Lung (tissue), 12 donors: ENCODE data around the gene MAP3K7. TPM values are rescaled to one million over a fixed set of nuclear protein-coding genes. Genes with fewer than 3 reads are reported as not detected.

ENCODE experiments used
- ATAC-seq: fragments of 200-7000 bp; cut with Tn5 transposase; one replicate; pipeline ENCODE4 v1.9.1; 2020; ENCODE audit warnings: moderate number of reproducible peaks; ENCODE audit not compliant: insufficient read depth, low FRiP score
- DNase-seq, 3 donors: peaks; one replicate each; pipeline ENCODE4 v3.0.0-alpha.2; 2013 to 2017
- H3K27ac ChIP-seq, 2 donors: one replicate each; pipeline ENCODE4 v1.5.1; 2013; ENCODE audit warnings: mild to moderate bottlenecking in 2 of 2, moderate library complexity in 2 of 2, control low read depth in 1 of 2, inconsistent platforms in 1 of 2, low read depth in 1 of 2, low read length in 1 of 2
- H3K27me3 ChIP-seq, 3 donors: one replicate each; pipeline ENCODE4 v1.5.1; 2013; ENCODE audit warnings: low read length in 2 of 3; ENCODE audit not compliant: control insufficient read depth in 3 of 3, insufficient read depth in 3 of 3
- H3K36me3 ChIP-seq, 4 donors: one replicate each; pipeline ENCODE4 v1.5.1; 2013; ENCODE audit warnings: low read length in 4 of 4, mild to moderate bottlenecking in 1 of 4, moderate library complexity in 1 of 4; ENCODE audit not compliant: control insufficient read depth in 4 of 4, insufficient read depth in 4 of 4
- H3K4me1 ChIP-seq, 5 donors: one replicate each; pipeline ENCODE4 v1.5.1; 2013; ENCODE audit warnings: low read length in 5 of 5, mild to moderate bottlenecking in 2 of 5, moderate library complexity in 1 of 5; ENCODE audit not compliant: control insufficient read depth in 5 of 5, insufficient read depth in 5 of 5
- H3K4me3 ChIP-seq: one replicate; pipeline ENCODE4 v1.5.1; 2013; ENCODE audit warnings: mild to moderate bottlenecking, control low read depth, moderate library complexity
- H3K9ac ChIP-seq, 2 donors: one replicate each; pipeline ENCODE4 v1.5.1; 2013; ENCODE audit warnings: low read length in 2 of 2, control low read depth in 1 of 2; ENCODE audit not compliant: insufficient read depth in 1 of 2
- H3K9me3 ChIP-seq, 4 donors: one replicate each; pipeline ENCODE4 v1.5.1; 2013; ENCODE audit warnings: low read length in 3 of 4, mild to moderate bottlenecking in 1 of 4, moderate library complexity in 1 of 4; ENCODE audit not compliant: control insufficient read depth in 4 of 4, insufficient read depth in 3 of 4
- CTCF ChIP-seq: IDR thresholded peaks from 2 replicates; pipeline ENCODE4 v1.5.1; 2012; ENCODE audit warnings: mild to moderate bottlenecking; ENCODE audit errors: control extremely low read depth, extremely low read depth
- WGBS, 2 donors: extraction: QIAGEN DNeasy Blood & Tissue Kit; methylation state at CpG; one replicate each; pipeline ENCODE4 v1.1.7; 2013; 5-methylcytosine and 5-hydroxymethylcytosine counted together
- polyA plus RNA-seq, 2 donors: library from polyadenylated mRNA; stranded (reverse); fragments of 200-250 nt; gene quantifications; one replicate each; pipeline ENCODE4 v1.2.1, GENCODE V29; 2013
- total RNA-seq, 2 donors: library from RNA; depleted of rRNA in 1 of 2; stranded (reverse); fragments of >200 nt in 1 of 2; gene quantifications; one replicate each; pipeline ENCODE4 v1.2.1, GENCODE V29; 2014 to 2021
- donor health status: control.
- donor health status: control.
- donor health status: Bipolar disorder and iron deficiency.
- donor health status: healthy.
- donor health status: DM: yes; HTN: yes; CAD: no.

Gene MAP3K7
- total and polyA plus RNA-seq, 4 donors, result 10.5 to 45.8 (median 15.7) TPM

DNA sequence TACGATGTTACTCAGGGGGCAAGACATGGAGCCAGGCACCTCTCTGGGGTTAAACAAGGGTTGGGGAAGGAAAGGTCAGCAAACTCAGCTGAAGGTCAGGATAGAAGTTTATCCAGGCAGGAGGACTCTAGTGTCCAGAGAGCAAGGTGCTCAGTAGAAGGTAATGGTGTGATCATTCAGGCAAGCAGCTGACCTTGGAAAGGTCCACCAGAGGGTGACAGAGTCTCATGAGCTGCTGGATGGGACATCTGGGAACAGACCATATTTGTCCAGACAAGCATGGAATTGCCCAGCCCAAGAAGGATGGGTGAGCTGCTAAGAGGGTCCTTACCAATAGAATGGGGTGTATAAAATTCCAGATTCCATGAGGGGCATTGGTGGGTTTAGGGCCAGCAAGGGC is 89.5 kb downstream of the MAP3K7 start:
- Histone ChIP-seq H3K9ac (no peak overlapping the region), H3K27me3 (no peaks in the 10 kb centered on the region), H3K4me3 (no peak overlapping the region), H3K36me3 (no peaks in the 10 kb centered on the region), H3K27ac (no peak overlapping the region), H3K9me3 (no peaks in the 10 kb centered on the region), H3K4me1 (peaks cover 0 to 7% (median 0%) of the 10 kb centered on the region in 5 donors)
- TF ChIP-seq CTCF, result no peak
- ATAC-seq, result no peak
- DNase-seq, result no peak
- WGBS, 2 donors, result 97 to 100% methylated on average over 1 of the region's 1 CpG

DNA sequence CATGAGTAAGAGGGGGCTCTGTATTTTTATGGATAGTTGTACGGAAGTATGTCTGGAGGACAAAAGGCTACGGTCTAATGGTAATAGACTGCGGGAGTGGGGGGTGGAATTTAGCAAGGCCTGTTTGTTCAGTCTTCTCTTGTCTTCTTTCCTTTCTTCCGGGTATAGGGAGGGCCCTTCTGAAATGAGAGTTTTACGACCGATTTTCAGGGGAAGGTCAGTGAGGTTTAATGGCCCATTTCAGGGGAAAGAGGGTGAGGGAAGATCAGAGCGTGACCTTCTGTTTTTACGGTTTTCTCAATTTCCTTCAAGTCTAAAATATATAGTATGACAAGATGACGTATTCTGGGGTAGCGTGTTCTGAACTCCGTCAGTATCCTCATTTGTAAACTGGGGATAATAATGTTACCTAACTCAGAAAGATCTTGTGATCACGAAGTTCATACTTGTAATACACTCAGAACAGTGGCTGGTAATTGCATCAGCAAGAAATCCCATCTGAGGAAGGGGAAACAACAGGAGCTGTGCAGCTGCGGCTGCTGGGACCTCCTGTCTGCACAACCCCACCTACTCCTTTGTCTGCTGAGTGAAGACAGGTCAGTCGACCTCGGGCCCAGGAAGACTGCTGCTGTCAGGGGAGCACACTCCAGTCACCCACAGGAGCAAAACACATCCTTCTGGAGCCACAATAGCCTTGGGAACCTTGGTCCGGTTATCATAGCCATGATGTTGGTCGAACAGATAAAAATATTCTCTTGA is 90.4 kb downstream of the MAP3K7 start:
- Histone ChIP-seq H3K9ac (no peak overlapping the region), H3K9me3 (no peaks in the 10 kb centered on the region), H3K27ac (no peak overlapping the region), H3K4me3 (no peak overlapping the region), H3K27me3 (no peaks in the 10 kb centered on the region), H3K4me1 (peaks cover 0 to 7% (median 0%) of the 10 kb centered on the region in 5 donors), H3K36me3 (no peaks in the 10 kb centered on the region)
- DNase-seq, result no peak
- TF ChIP-seq CTCF, result no peak
- 76 to 82% methylated on average over 17 of the region's 17 CpGs for WGBS, 2 donors
- ATAC-seq, result no peak

DNA sequence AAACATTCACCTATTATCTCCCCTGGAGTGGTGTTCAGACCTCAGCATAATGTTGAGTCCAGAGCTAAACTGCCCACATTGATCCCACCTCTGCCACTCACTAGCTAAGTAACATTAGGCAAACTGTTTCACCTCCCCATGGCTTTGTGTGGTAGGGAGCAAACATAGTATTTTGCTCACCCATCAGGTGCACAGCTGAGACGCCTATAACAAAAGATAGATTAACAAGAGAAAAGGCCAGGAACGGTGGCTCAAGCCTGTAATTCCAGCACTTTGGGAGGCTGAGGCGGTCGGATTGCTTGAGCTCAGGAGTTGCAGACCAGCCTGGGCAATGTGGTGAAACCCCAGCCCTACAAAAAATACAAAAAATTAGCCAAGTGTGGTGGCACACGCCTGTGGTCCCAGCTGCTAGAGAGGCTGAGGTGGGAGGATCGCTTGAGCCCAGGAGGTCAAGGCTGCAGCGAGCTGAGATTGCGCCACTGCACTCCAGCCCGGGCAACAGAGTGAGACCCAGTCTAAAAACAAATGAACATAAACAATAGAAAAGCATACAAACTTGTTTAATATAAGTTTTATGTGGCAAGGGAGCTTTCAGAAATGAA is 91.6 kb downstream of the MAP3K7 start:
- Histone ChIP-seq H3K27me3 (no peaks in the 10 kb centered on the region), H3K9me3 (no peaks in the 10 kb centered on the region), H3K27ac (no peak overlapping the region), H3K4me3 (no peak overlapping the region), H3K4me1 (peaks cover 0 to 7% (median 0%) of the 10 kb centered on the region in 5 donors), H3K36me3 (no peaks in the 10 kb centered on the region), H3K9ac (no peak overlapping the region)
- DNase-seq (no peak), ATAC-seq (no peak)
- no peak for TF ChIP-seq CTCF
- 91% methylated on average over 9 of the region's 9 CpGs for WGBS, 2 donors
